Fibroblast of lung (primary cell): ENCODE measurements around the gene SDCCAG8. TPM values are rescaled to one million over a fixed set of nuclear protein-coding genes. Genes with fewer than 3 reads are reported as not detected.

Source experiments
- DNase-seq, 2 donors: peaks; one replicate each; pipeline versions ENCODE4 v3.0.0 to v3.0.0-alpha.2; 2010; ENCODE audit warnings: low read depth in 2 of 2
- H2AFZ ChIP-seq: 2 replicates; pipeline ENCODE4 v1.5.1; 2012; ENCODE audit warnings: low read length, control low read depth, inconsistent platforms
- H3K27ac ChIP-seq: 2 replicates; pipeline ENCODE4 v1.5.1; 2011; ENCODE audit warnings: low read length, control low read depth; ENCODE audit not compliant: insufficient read depth
- H3K27me3 ChIP-seq: 2 replicates; pipeline ENCODE4 v1.5.1; 2011; ENCODE audit warnings: mild to moderate bottlenecking, low read length; ENCODE audit not compliant: control insufficient read depth, insufficient read depth
- H3K36me3 ChIP-seq: 2 replicates; pipeline ENCODE4 v1.5.1; 2011; ENCODE audit warnings: low read length; ENCODE audit not compliant: control insufficient read depth, insufficient read depth
- H3K4me1 ChIP-seq: 2 replicates; pipeline ENCODE4 v1.5.1; 2011; ENCODE audit warnings: low read length; ENCODE audit not compliant: control insufficient read depth, insufficient read depth; ENCODE audit errors: extremely low read depth
- H3K4me2 ChIP-seq: 2 replicates; pipeline ENCODE4 v1.5.1; 2011; ENCODE audit warnings: low read length, control low read depth; ENCODE audit not compliant: insufficient read depth; ENCODE audit errors: extremely low read depth
- H3K4me3 ChIP-seq, 4 experiments: fragments of 200-600 bp in 1 of 4; sonication (generic) in 1 of 4; replicated peaks in 1 of 4; 2 replicates each; pipeline ENCODE4 v1.5.1; 2011 to 2016; ENCODE audit warnings: low read length in 4 of 4, low read depth in 3 of 4, mild to moderate bottlenecking in 3 of 4, control low read depth in 2 of 4, inconsistent platforms in 1 of 4, mixed read lengths in 1 of 4; ENCODE audit not compliant: insufficient read depth in 1 of 4; ENCODE audit errors: control extremely low read depth in 1 of 4
- H3K79me2 ChIP-seq: 2 replicates; pipeline ENCODE4 v1.5.1; 2012; ENCODE audit warnings: mild to moderate bottlenecking, low read length, inconsistent platforms; ENCODE audit not compliant: control insufficient read depth, insufficient read depth
- H3K9ac ChIP-seq: 2 replicates; pipeline ENCODE4 v1.5.1; 2011; ENCODE audit warnings: mild to moderate bottlenecking, low read length, control low read depth; ENCODE audit not compliant: insufficient read depth
- H3K9me3 ChIP-seq: 2 replicates; pipeline ENCODE4 v1.5.1; 2012; ENCODE audit warnings: low read depth, low read length; ENCODE audit not compliant: control insufficient read depth, insufficient read depth
- H4K20me1 ChIP-seq: 2 replicates; pipeline ENCODE4 v1.5.1; 2011; ENCODE audit warnings: low read length; ENCODE audit not compliant: control insufficient read depth, insufficient read depth; ENCODE audit errors: extremely low read depth
- CTCF ChIP-seq, 2 donors: IDR thresholded peaks in 1 of 2; conservative IDR thresholded peaks in 1 of 2; 1 replicate in 1 of 2; 2 replicates in 1 of 2; pipeline ENCODE4 v1.5.1; 2011 to 2012; ENCODE audit warnings: low read length in 2 of 2, control low read depth in 1 of 2, inconsistent platforms in 1 of 2, low read depth in 1 of 2, mild to moderate bottlenecking in 1 of 2
- EZH2 ChIP-seq: IDR thresholded peaks from 2 replicates; pipeline ENCODE4 v1.5.1; 2012; ENCODE audit warnings: low read length, control low read depth, mild to moderate bottlenecking; ENCODE audit errors: missing control alignments
- polyA plus RNA-seq, 2 donors: library from polyadenylated mRNA; depleted of rRNA in 1 of 2; stranded (reverse) in 1 of 2; unstranded in 1 of 2; fragments of >200 nt; gene quantifications; 2 replicates each; pipeline ENCODE4 v1.2.1, GENCODE V29; 2011 to 2012; ENCODE audit warnings: missing spikeins in 1 of 2
- total RNA-seq: library from RNA; depleted of rRNA; stranded (reverse); fragments of >200 nt; gene quantifications from 2 replicates; pipeline ENCODE4 v1.2.1, GENCODE V29; 2014

The SDCCAG8 gene
- total and polyA plus RNA-seq, 2 donors (not counting 1 experiment from before 2014, with no cell fraction given), result 34.8 to 53.2 TPM

- Histone ChIP-seq H2AFZ (no peak overlapping the region), H3K27ac (no peak overlapping the region), H3K9me3 (no peaks in the 10 kb centered on the region), H3K9ac (no peak overlapping the region), H4K20me1 (no peaks in the 10 kb centered on the region), H3K4me1 (no peaks in the 10 kb centered on the region), H3K79me2 (no peaks in the 10 kb centered on the region), H3K4me3 (no peak overlapping the region), H3K4me2 (no peak overlapping the region), H3K36me3 (no peaks in the 10 kb centered on the region), H3K27me3 (no peaks in the 10 kb centered on the region)
- no peak for TF ChIP-seq CTCF (conservative IDR thresholded peaks at IDR 0.05 in 1 of 2, IDR thresholded peaks at IDR 0.05 in 1 of 2; ENCODE audit: low read depth in 1 of 2, low read length in 2 of 2)
- no peak for TF ChIP-seq EZH2
- DNase-seq, result no peak
These were observed 287.7 kb downstream of the SDCCAG8 start for GRCh38 chr1:243543501-243543900.

GRCh38 chr1:243546457-243546856 lies 290.6 kb downstream of the SDCCAG8 start:
- Histone ChIP-seq H3K36me3 (no peaks in the 10 kb centered on the region), H3K4me3 (no peak overlapping the region), H3K79me2 (no peaks in the 10 kb centered on the region), H3K9me3 (no peaks in the 10 kb centered on the region), H3K9ac (no peak overlapping the region), H4K20me1 (no peaks in the 10 kb centered on the region), H3K4me1 (peaks cover 9% of the 10 kb centered on the region), H3K4me2 (no peak overlapping the region), H2AFZ (no peak overlapping the region), H3K27ac (no peak overlapping the region), H3K27me3 (no peaks in the 10 kb centered on the region)
- TF ChIP-seq EZH2, result no peak
- no peak for TF ChIP-seq CTCF (conservative IDR thresholded peaks at IDR 0.05 in 1 of 2, IDR thresholded peaks at IDR 0.05 in 1 of 2; ENCODE audit: low read depth in 1 of 2, low read length in 2 of 2)
- DNase-seq, result no peak

GRCh38 chr1:243547891-243548290 lies 292.1 kb downstream of the SDCCAG8 start:
- Histone ChIP-seq H3K79me2 (no peaks in the 10 kb centered on the region), H3K4me1 (peaks cover 9% of the 10 kb centered on the region), H3K27me3 (no peaks in the 10 kb centered on the region), H3K9ac (no peak overlapping the region), H4K20me1 (no peaks in the 10 kb centered on the region), H3K9me3 (no peaks in the 10 kb centered on the region), H3K4me3 (no peak overlapping the region), H2AFZ (no peak overlapping the region), H3K27ac (no peak overlapping the region), H3K36me3 (no peaks in the 10 kb centered on the region), H3K4me2 (no peak overlapping the region)
- no peak for DNase-seq
- TF ChIP-seq CTCF (conservative IDR thresholded peaks at IDR 0.05 in 1 of 2, IDR thresholded peaks at IDR 0.05 in 1 of 2; ENCODE audit: low read depth in 1 of 2, low read length in 2 of 2) (no peak), EZH2 (no peak)
